Mesenchymal stem cell (in vitro differentiated cells and primary cell): ENCODE results near the gene TRPC4.
A peak's percentile ranks its signal among the peaks of the same experiment; 100 is the strongest.

Experiments used
- DNase-seq: peaks from one replicate; pipeline ENCODE4 v3.0.0-alpha.2; 2013
- H2AFZ ChIP-seq: one replicate; pipeline ENCODE4 v1.6.1; 2013; ENCODE audit warnings: low read depth, mild to moderate bottlenecking, control low read depth, inconsistent platforms, low read length, moderate library complexity
- H2AK5ac ChIP-seq: 2 replicates; pipeline ENCODE4 v1.6.1; 2013; ENCODE audit warnings: low read length, moderate library complexity, mild to moderate bottlenecking, inconsistent platforms; ENCODE audit not compliant: severe bottlenecking
- H2BK120ac ChIP-seq: one replicate; pipeline ENCODE4 v1.6.1; 2013; ENCODE audit warnings: low read depth, mild to moderate bottlenecking, inconsistent platforms, low read length, moderate library complexity
- H2BK12ac ChIP-seq, 2 experiments: one replicate each; pipeline ENCODE4 v1.6.1; 2013; ENCODE audit warnings: inconsistent platforms in 2 of 2, low read length in 2 of 2, mild to moderate bottlenecking in 2 of 2, moderate library complexity in 2 of 2, control low read depth in 1 of 2
- H2BK15ac ChIP-seq: one replicate; pipeline ENCODE4 v1.6.1; 2013; ENCODE audit warnings: mild to moderate bottlenecking, low read depth, inconsistent platforms; ENCODE audit not compliant: poor library complexity, severe bottlenecking
- H2BK5ac ChIP-seq: 2 replicates; pipeline ENCODE4 v1.6.1; 2013; ENCODE audit warnings: low read depth, mild to moderate bottlenecking, low read length, control low read depth, inconsistent platforms; ENCODE audit not compliant: poor library complexity, severe bottlenecking
- H3K14ac ChIP-seq, 2 experiments: one replicate each; pipeline ENCODE4 v1.6.1; 2013; ENCODE audit warnings: inconsistent platforms in 2 of 2, low read length in 2 of 2, control low read depth in 1 of 2, mild to moderate bottlenecking in 1 of 2, moderate library complexity in 1 of 2
- H3K18ac ChIP-seq, 2 experiments: one replicate each; pipeline ENCODE4 v1.6.1; 2013; ENCODE audit warnings: inconsistent platforms in 2 of 2, low read length in 2 of 2, control low read depth in 1 of 2, low read depth in 1 of 2, mild to moderate bottlenecking in 1 of 2
- H3K23ac ChIP-seq, 2 experiments: one replicate each; pipeline ENCODE4 v1.6.1; 2013; ENCODE audit warnings: inconsistent platforms in 2 of 2, low read length in 2 of 2, mild to moderate bottlenecking in 2 of 2, moderate library complexity in 2 of 2, control low read depth in 1 of 2
- H3K27ac ChIP-seq: 2 replicates; pipeline ENCODE4 v1.5.1; 2013; ENCODE audit warnings: mild to moderate bottlenecking, moderate library complexity, low read length, control low read depth, inconsistent platforms; ENCODE audit not compliant: poor library complexity, severe bottlenecking
- H3K27me3 ChIP-seq, 2 experiments: 2 replicates each; pipeline versions ENCODE4 v1.6.1 to v1.7.0; 2013; ENCODE audit warnings: low read length in 2 of 2, mild to moderate bottlenecking in 2 of 2, moderate library complexity in 2 of 2, control low read depth in 1 of 2, inconsistent platforms in 1 of 2; ENCODE audit not compliant: control insufficient read depth in 1 of 2, insufficient read depth in 1 of 2
- H3K36me3 ChIP-seq, 2 experiments: 2 replicates each; pipeline versions ENCODE4 v1.6.1 to v1.7.0; 2013; ENCODE audit warnings: low read length in 2 of 2, control low read depth in 1 of 2, inconsistent platforms in 1 of 2, low read depth in 1 of 2, mild to moderate bottlenecking in 1 of 2; ENCODE audit not compliant: insufficient read depth in 2 of 2, control insufficient read depth in 1 of 2
- H3K4ac ChIP-seq, 2 experiments: one replicate each; pipeline ENCODE4 v1.6.1; 2013; ENCODE audit warnings: inconsistent platforms in 2 of 2, low read length in 2 of 2, mild to moderate bottlenecking in 2 of 2, moderate library complexity in 2 of 2, control low read depth in 1 of 2, low read depth in 1 of 2
- H3K4me1 ChIP-seq: 2 replicates; pipeline ENCODE4 v1.6.1; 2013; ENCODE audit warnings: low read depth, low read length, control low read depth; ENCODE audit not compliant: control insufficient read depth, insufficient read depth
- H3K4me2 ChIP-seq: 2 replicates; pipeline ENCODE4 v1.6.1; 2013; ENCODE audit warnings: low read length, mild to moderate bottlenecking, inconsistent platforms; ENCODE audit not compliant: poor library complexity, severe bottlenecking
- H3K4me3 ChIP-seq, 2 experiments: 2 replicates each; pipeline versions ENCODE4 v1.5.1 to v1.7.0; 2013; ENCODE audit warnings: low read length in 2 of 2, mild to moderate bottlenecking in 2 of 2, control low read depth in 1 of 2, low read depth in 1 of 2; ENCODE audit not compliant: insufficient read depth in 1 of 2
- H3K79me1 ChIP-seq: replicated peaks from 2 replicates; pipeline ENCODE4 v1.6.1; 2013; ENCODE audit warnings: mild to moderate bottlenecking, control low read depth, low read length, inconsistent platforms; ENCODE audit not compliant: poor library complexity, severe bottlenecking
- H3K9ac ChIP-seq: 2 replicates; pipeline ENCODE4 v1.7.0; 2013; ENCODE audit warnings: mild to moderate bottlenecking, low read length, moderate library complexity
- H3K9me3 ChIP-seq: 2 replicates; pipeline ENCODE4 v1.7.0; 2013; ENCODE audit warnings: mild to moderate bottlenecking, low read length; ENCODE audit not compliant: control insufficient read depth
- H4K8ac ChIP-seq: one replicate; pipeline ENCODE4 v1.6.1; 2013; ENCODE audit warnings: inconsistent platforms, mild to moderate bottlenecking, low read length, moderate library complexity
- H4K91ac ChIP-seq: one replicate; pipeline ENCODE4 v1.6.1; 2013; ENCODE audit warnings: mild to moderate bottlenecking, low read length, inconsistent platforms
- WGBS: methylation state at CpG from one replicate; pipeline ENCODE4 v1.1.7; 2013; ENCODE audit warnings: mixed read lengths; 5-methylcytosine and 5-hydroxymethylcytosine counted together

The TRPC4 gene

DNA sequence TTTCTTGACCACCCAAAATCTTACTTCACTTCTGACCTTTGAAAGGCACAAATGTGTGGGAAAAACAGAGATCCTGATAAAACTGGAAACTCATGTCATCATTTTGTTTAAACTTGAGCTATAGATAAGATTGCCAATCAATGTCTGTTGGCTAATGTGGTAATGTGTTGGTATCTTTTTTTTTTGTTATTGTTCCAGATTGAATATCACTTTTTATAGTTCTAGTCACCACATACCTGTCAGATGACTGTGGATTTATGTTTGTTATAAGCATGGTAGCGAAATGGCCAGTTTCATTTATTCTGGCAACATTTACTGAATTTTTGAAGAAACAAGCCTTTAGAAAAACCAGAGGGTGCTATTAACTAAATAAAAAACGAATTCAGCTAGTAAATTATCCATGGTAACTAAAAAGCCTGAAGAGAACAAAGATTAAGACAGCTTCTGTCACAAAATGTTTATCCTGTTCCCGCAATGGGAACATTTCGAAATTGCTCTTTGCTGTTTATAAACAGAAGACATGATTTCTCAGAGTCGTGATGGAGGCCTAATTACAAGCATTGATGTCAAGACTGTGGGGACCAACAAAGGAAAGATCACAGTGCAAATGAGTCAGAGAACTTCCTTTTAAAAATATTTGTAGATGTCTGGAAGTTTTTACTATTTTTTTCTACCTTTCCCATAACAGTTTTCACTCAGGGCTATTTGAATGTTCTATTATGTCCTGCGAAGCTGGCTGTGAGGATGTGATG lies 188.1 kb downstream of the TRPC4 start:
- Histone ChIP-seq H2BK120ac (no peak overlapping the region), H3K4me3 (no peak overlapping the region), H2BK15ac (no peak overlapping the region), H2AFZ (no peak overlapping the region), H2AK5ac (no peak overlapping the region), H3K4me1 (no peaks in the 10 kb centered on the region), H3K27ac (no peak overlapping the region), H3K9ac (no peak overlapping the region), H3K36me3 (no peaks in the 10 kb centered on the region), H3K14ac (no peak overlapping the region), H3K4me2 (no peak overlapping the region), H3K18ac (peak overlapping the region; percentile 48 to 83), H3K27me3 (no peaks in the 10 kb centered on the region), H4K8ac (no peak overlapping the region), H3K23ac (no peak overlapping the region), H3K4ac (no peak overlapping the region), H3K9me3 (no peaks in the 10 kb centered on the region), H3K79me1 (no peaks in the 10 kb centered on the region), H2BK5ac (no peak overlapping the region), H4K91ac (no peak overlapping the region), H2BK12ac (no peak overlapping the region)
- 2% methylated on average over 3 of the region's 6 CpGs for WGBS
- peak; percentile 97 for DNase-seq

DNA sequence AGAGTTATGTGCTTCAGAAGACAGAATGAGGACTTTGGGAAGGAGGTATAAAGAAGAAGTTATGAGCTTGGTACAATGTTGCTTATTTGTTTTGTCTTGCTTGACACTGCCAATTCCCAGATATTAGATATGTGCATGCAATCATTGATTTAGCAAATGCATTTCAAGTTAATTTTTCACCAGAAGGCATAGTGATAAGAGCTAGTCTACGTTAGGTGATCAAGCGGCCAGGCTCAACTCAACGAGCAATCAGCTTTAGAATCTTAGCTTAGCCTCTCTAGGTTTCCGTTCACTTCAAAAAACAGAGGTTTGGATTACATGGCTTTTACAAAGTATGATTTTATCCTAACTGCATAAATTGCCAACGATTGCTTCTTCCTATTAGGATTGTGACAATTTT lies 189.4 kb downstream of the TRPC4 start:
- H3K18ac ChIP-seq = peak overlapping the region; percentile 11 to 74

DNA sequence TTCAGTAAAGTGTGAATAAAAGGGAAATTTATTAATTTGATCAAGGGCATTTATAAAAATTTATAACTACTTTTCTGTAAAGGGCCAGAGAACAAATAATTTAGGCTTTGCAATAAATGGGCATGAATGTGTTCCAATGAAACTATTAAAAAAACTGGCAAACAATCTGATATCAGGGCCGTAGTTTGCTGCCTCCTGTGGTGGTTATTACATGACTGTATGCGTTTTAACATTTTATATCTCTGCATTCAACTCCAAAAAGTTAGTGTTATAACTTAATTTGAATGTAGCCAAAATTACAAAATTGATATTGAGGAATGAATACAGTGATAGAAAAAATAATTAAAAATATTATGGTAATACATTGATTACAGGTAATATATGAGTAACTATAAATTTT lies 190.5 kb downstream of the TRPC4 start:
- Histone ChIP-seq H3K18ac (no peak overlapping the region), H3K79me1 (no peaks in the 10 kb centered on the region), H3K36me3 (no peaks in the 10 kb centered on the region), H2BK12ac (no peak overlapping the region), H3K4me3 (no peak overlapping the region), H3K9me3 (no peaks in the 10 kb centered on the region), H3K9ac (no peak overlapping the region), H3K27me3 (no peaks in the 10 kb centered on the region), H3K4me1 (no peaks in the 10 kb centered on the region), H4K8ac (no peak overlapping the region), H3K27ac (no peak overlapping the region), H2BK5ac (no peak overlapping the region), H3K23ac (no peak overlapping the region), H2AFZ (no peak overlapping the region), H3K14ac (no peak overlapping the region), H3K4ac (no peak overlapping the region), H2AK5ac (no peak overlapping the region), H2BK120ac (no peak overlapping the region), H4K91ac (no peak overlapping the region), H3K4me2 (no peak overlapping the region), H2BK15ac (no peak overlapping the region)
- DNase-seq = no peak
- no CpG with 5 or more reads among the region's 2 CpGs for WGBS

More for the DNA sequence above, 189.4 kb downstream of the TRPC4 start:
- DNase-seq = no peak
- no peak overlapping the region for H4K8ac ChIP-seq
- H2AFZ ChIP-seq = no peak overlapping the region
- no peak overlapping the region for H2AK5ac ChIP-seq
- WGBS = 96% methylated on average over 5 of the region's 5 CpGs
- no peak overlapping the region for H3K4me2 ChIP-seq
- H3K79me1 ChIP-seq = no peaks in the 10 kb centered on the region
- no peaks in the 10 kb centered on the region for H3K4me1 ChIP-seq
- H3K23ac ChIP-seq = no peak overlapping the region
- H3K36me3 ChIP-seq = no peaks in the 10 kb centered on the region
- H4K91ac ChIP-seq = no peak overlapping the region
- H2BK5ac ChIP-seq = no peak overlapping the region
- no peak overlapping the region for H3K4me3 ChIP-seq
- no peaks in the 10 kb centered on the region for H3K9me3 ChIP-seq
- no peak overlapping the region for H2BK12ac ChIP-seq
- no peak overlapping the region for H3K14ac ChIP-seq
- no peak overlapping the region for H2BK120ac ChIP-seq
- no peak overlapping the region for H2BK15ac ChIP-seq
- H3K27ac ChIP-seq = no peak overlapping the region
- H3K4ac ChIP-seq = no peak overlapping the region
- H3K27me3 ChIP-seq = no peaks in the 10 kb centered on the region
- no peak overlapping the region for H3K9ac ChIP-seq

DNA sequence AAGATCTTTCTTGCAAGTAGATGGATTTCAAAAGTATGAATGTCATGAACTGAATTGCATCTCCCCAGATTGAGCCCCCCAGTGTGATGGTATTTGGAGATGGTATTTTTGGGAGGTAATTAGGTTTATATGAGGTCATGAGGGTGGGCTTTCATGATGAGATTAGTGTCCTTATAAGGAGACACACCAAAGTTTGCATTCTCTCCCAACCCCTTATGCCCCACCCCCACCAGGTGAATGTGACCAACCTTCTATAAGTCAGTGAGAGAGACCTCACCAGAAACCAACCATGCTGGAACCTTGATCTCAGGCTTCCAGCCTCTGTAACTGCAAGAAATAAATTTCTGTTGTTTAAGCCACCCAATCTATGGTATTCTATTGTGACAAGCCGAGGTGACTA lies 199.7 kb downstream of the TRPC4 start:
- no peak overlapping the region for H3K4ac ChIP-seq
- no peak overlapping the region for H3K4me2 ChIP-seq
- H2BK12ac ChIP-seq = no peak overlapping the region
- no peak overlapping the region for H2AFZ ChIP-seq
- H3K27me3 ChIP-seq = no peaks in the 10 kb centered on the region
- no peak overlapping the region for H3K23ac ChIP-seq
- DNase-seq = no peak
- H4K8ac ChIP-seq = no peak overlapping the region
- H3K9me3 ChIP-seq = no peaks in the 10 kb centered on the region
- no peak overlapping the region for H2BK120ac ChIP-seq
- no peak overlapping the region for H4K91ac ChIP-seq
- no peak overlapping the region for H2BK5ac ChIP-seq
- H3K27ac ChIP-seq = no peak overlapping the region
- H3K9ac ChIP-seq = no peak overlapping the region
- H3K4me1 ChIP-seq = peaks cover 1% of the 10 kb centered on the region
- no peak overlapping the region for H2AK5ac ChIP-seq
- H3K79me1 ChIP-seq = no peaks in the 10 kb centered on the region
- H3K4me3 ChIP-seq = no peak overlapping the region
- WGBS = no CpG with 5 or more reads among the region's 1 CpG
- no peaks in the 10 kb centered on the region for H3K36me3 ChIP-seq
- H3K14ac ChIP-seq = no peak overlapping the region
- H3K18ac ChIP-seq = no peak overlapping the region
- no peak overlapping the region for H2BK15ac ChIP-seq
